HepG2 (cell line): ENCODE results near the gene SEMA6B. TPM values are rescaled to one million over a fixed set of nuclear protein-coding genes. Genes with fewer than 3 reads are reported as not detected.
A peak's percentile ranks its signal among the peaks of the same experiment; 100 is the strongest.

Source experiments
- ARNT2 ChIP-seq: sonication (generic); formaldehyde crosslinking; IDR thresholded peaks from 2 replicates; pipeline ENCODE4 v1.8.0; 2022; ENCODE audit warnings: mild to moderate bottlenecking, low read depth, missing genetic modification reagents, moderate library complexity
- CEBPG ChIP-seq: IDR thresholded peaks from 2 replicates; pipeline ENCODE4 v1.6.1; 2016
- ERF ChIP-seq: IDR thresholded peaks from 2 replicates; pipeline ENCODE4 v1.6.1; 2018; ENCODE audit warnings: missing biosample characterization, missing genetic modification reagents
- ETV5 ChIP-seq: IDR thresholded peaks from 2 replicates; pipeline ENCODE4 v1.6.1; 2018; ENCODE audit warnings: missing biosample characterization, missing genetic modification reagents, inconsistent platforms, borderline replicate concordance
- GABPB1 ChIP-seq: IDR thresholded peaks from 2 replicates; pipeline ENCODE4 v1.6.1; 2016; ENCODE audit warnings: mild to moderate bottlenecking, missing genetic modification reagents, moderate library complexity, missing compliant biosample characterization
- GRHL1 ChIP-seq: sonication (generic); formaldehyde crosslinking; conservative IDR thresholded peaks from 2 replicates; pipeline ENCODE4 v1.8.0; 2022; ENCODE audit warnings: missing genetic modification reagents
- GZF1 ChIP-seq: sonication (generic); formaldehyde crosslinking; IDR thresholded peaks from 2 replicates; pipeline ENCODE4 v1.5.1; 2020; ENCODE audit warnings: mild to moderate bottlenecking, missing genetic modification reagents
- KLF6 ChIP-seq: IDR thresholded peaks from 2 replicates; pipeline ENCODE4 v1.8.0; 2016; ENCODE audit warnings: missing biosample characterization, missing genetic modification reagents
- MAZ ChIP-seq, 2 experiments: sonication (generic) in 1 of 2; formaldehyde crosslinking in 1 of 2; IDR thresholded peaks; 2 replicates each; pipeline versions ENCODE4 v1.5.0 to v1.6.1; 2012 to 2020; ENCODE audit warnings: low read depth in 2 of 2, mild to moderate bottlenecking in 2 of 2, borderline replicate concordance in 1 of 2, improper control_type of control experiment in 1 of 2, low read length in 1 of 2, missing genetic modification reagents in 1 of 2, moderate library complexity in 1 of 2
- RXRB ChIP-seq: IDR thresholded peaks from 2 replicates; pipeline ENCODE4 v1.6.1; 2016; ENCODE audit warnings: borderline replicate concordance, missing genetic modification reagents, missing compliant biosample characterization
- TAF1 ChIP-seq: sonication (generic); formaldehyde crosslinking; IDR thresholded peaks from 2 replicates; pipeline ENCODE4 v1.4.0; 2020; ENCODE audit warnings: missing genetic modification reagents
- THRA ChIP-seq: sonication (generic); formaldehyde crosslinking; IDR thresholded peaks from 2 replicates; pipeline ENCODE4 v1.4.0; 2020; ENCODE audit warnings: missing genetic modification reagents, borderline replicate concordance
- ZBTB42 ChIP-seq: sonication (generic); formaldehyde crosslinking; IDR thresholded peaks from 2 replicates; pipeline ENCODE4 v1.5.0; 2020; ENCODE audit warnings: mild to moderate bottlenecking, missing genetic modification reagents
- ZFX ChIP-seq: sonication (generic); formaldehyde crosslinking; IDR thresholded peaks from 2 replicates; pipeline ENCODE4 v1.4.0; 2020; ENCODE audit warnings: mild to moderate bottlenecking, low read depth, missing genetic modification reagents, moderate library complexity
- ZNF292 ChIP-seq: sonication (generic); formaldehyde crosslinking; IDR thresholded peaks from 2 replicates; pipeline ENCODE4 v1.8.1; 2022; ENCODE audit warnings: mild to moderate bottlenecking, low read depth, missing genetic modification reagents, borderline replicate concordance
- ZNF350 ChIP-seq: sonication (generic); formaldehyde crosslinking; IDR thresholded peaks from 2 replicates; pipeline ENCODE4 v1.4.0; 2020; ENCODE audit warnings: mild to moderate bottlenecking, low read depth, missing genetic modification reagents, borderline replicate concordance
- ZNF749 ChIP-seq: sonication (generic); formaldehyde crosslinking; IDR thresholded peaks from 2 replicates; pipeline ENCODE4 v1.8.0; 2022; ENCODE audit warnings: mild to moderate bottlenecking, missing genetic modification reagents, moderate library complexity, borderline replicate concordance
- ZNF878 ChIP-seq: sonication (generic); formaldehyde crosslinking; IDR thresholded peaks from 2 replicates; pipeline ENCODE4 v1.8.1; 2023; ENCODE audit warnings: mild to moderate bottlenecking, missing genetic modification reagents, moderate library complexity
- ZSCAN25 ChIP-seq: sonication (generic); formaldehyde crosslinking; IDR thresholded peaks from 2 replicates; pipeline ENCODE4 v1.8.0; 2022; ENCODE audit warnings: mild to moderate bottlenecking, missing genetic modification reagents
- polyA plus RNA-seq, 8 experiments: library from polyadenylated mRNA; depleted of rRNA in 3 of 8; stranded (reverse) in 7 of 8; unstranded in 1 of 8; fragments of >200 nt; fragmentation: Illumina TruSeq in 4 of 8; extraction: Trizol in 4 of 8; gene quantifications; 2 replicates each; pipeline versions ENCODE4 v1.2.1 to v1.2.3, GENCODE V29; 2011 to 2016; ENCODE audit warnings: low read depth in 4 of 8, missing spikeins in 1 of 8, mixed read lengths in 1 of 8; ENCODE audit not compliant: insufficient read depth in 1 of 8
- total RNA-seq, 5 experiments: library from RNA; depleted of rRNA; stranded (reverse); fragments of >200 nt; fragmentation: Illumina TruSeq; extraction: Trizol; gene quantifications; 2 replicates each; pipeline ENCODE4 v1.2.3, GENCODE V29; 2016; ENCODE audit warnings: low read depth in 1 of 5
- TF ChIP-seq, protein P1 (sequence below): IDR thresholded peaks from 2 replicates; pipeline ENCODE4 v1.6.1; 2016; ENCODE audit warnings: mild to moderate bottlenecking, missing biosample characterization, missing genetic modification reagents
- TF ChIP-seq, protein P2 (sequence below): sonication (generic); formaldehyde crosslinking; IDR thresholded peaks from 2 replicates; pipeline ENCODE4 v1.4.0; 2020; ENCODE audit warnings: mild to moderate bottlenecking, missing genetic modification reagents

Gene SEMA6B
- total and polyA plus RNA-seq, 2 of the 13 experiments (the other 11 are each of a cell fraction or from before 2014, with no cell fraction given) = 45.5 to 67.1 TPM

DNA sequence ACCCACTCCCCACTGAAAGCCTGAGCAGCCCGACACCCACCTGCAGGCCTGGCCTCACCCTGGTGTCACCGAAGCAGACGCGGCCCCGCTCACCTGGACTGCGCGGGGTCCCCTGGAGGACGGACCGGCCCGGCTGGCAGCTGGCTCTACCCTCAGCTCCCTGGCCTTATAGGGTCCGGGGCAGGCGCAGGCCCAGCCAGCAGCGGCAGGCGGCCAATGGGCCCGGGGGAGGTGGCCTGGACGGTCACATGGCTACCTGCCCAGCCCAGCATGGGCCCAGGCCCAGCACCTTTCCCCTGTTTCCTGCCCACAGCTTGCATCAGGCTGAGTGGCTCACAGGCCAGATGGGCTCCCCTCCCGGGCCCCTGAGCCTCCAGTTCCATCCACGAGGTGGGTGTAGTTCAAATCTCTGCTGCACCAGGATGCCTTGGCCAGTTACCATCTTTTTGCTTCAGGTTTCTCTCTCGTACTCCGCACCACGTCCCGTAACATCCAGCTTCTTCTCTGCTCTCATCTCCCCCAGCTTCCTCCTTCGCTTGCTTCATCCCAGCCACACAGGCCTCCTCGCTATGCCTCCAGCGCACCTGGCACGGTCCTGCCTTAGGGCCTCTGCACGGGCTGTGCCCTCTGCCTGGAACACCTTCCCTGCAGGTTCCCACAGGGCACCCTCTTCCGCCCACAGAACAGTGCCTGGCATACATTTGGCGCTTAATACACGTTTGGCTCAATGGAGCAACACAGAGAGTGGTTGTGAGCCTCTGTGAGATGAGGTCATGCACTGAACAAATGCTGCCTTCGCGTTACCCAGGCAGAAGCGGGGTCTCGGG lies 40.9 kb downstream of the SEMA6B start, which contains the start of gene PLIN4 (continued):
- 0 out of 2 replicates have a peak, but pooled peaks have one; percentile 50 for TF ChIP-seq ZNF878 (CRISPR knock-in tag)
- TF ChIP-seq TAF1 (CRISPR knock-in tag) = 0 out of 2 replicates have a peak, but pooled peaks have one; percentile 47
- TF ChIP-seq ETV5 (CRISPR knock-in tag) = peak; percentile 20; the same call in 1 of the 2 replicates
- TF ChIP-seq ZBTB42 = peak; percentile 56; the same call in 1 of the 2 replicates
- TF ChIP-seq ZSCAN25 (CRISPR knock-in tag) = no peak
- peak; percentile 66 for TF ChIP-seq CEBPG (CRISPR knock-in tag)
- peak; percentile 65; the same call in 1 of the 2 replicates for TF ChIP-seq ARNT2
- TF ChIP-seq ZNF292 = peak; percentile 47; the same call in 1 of the 2 replicates
- TF ChIP-seq GABPB1 (CRISPR knock-in tag) = peak; percentile 71; the same call in 1 of the 2 replicates
- no peak for TF ChIP-seq MAZ (IDR thresholded peaks at IDR 0.05; ENCODE audit: borderline replicate concordance, low read depth, low read length)
- TF ChIP-seq MAZ (CRISPR knock-in tag; IDR thresholded peaks at IDR 0.05; ENCODE audit: low read depth) = peak; percentile 41; the same call in 1 of the 2 replicates
- peak; percentile 80 for TF ChIP-seq ERF (CRISPR knock-in tag)
- 0 out of 2 replicates have a peak, but pooled peaks have one; percentile 38 for TF ChIP-seq GZF1 (CRISPR knock-in tag)
- 0 out of 2 replicates have a peak, but pooled peaks have one; percentile 65 for TF ChIP-seq KLF6
- TF ChIP-seq ZNF350 (CRISPR knock-in tag) = peak; percentile 29
- TF ChIP-seq, protein P1, sequence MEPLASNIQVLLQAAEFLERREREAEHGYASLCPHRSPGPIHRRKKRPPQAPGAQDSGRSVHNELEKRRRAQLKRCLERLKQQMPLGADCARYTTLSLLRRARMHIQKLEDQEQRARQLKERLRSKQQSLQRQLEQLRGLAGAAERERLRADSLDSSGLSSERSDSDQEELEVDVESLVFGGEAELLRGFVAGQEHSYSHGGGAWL = peak; percentile 80
- TF ChIP-seq GRHL1 (CRISPR knock-in tag) = no peak
- TF ChIP-seq, protein P2, sequence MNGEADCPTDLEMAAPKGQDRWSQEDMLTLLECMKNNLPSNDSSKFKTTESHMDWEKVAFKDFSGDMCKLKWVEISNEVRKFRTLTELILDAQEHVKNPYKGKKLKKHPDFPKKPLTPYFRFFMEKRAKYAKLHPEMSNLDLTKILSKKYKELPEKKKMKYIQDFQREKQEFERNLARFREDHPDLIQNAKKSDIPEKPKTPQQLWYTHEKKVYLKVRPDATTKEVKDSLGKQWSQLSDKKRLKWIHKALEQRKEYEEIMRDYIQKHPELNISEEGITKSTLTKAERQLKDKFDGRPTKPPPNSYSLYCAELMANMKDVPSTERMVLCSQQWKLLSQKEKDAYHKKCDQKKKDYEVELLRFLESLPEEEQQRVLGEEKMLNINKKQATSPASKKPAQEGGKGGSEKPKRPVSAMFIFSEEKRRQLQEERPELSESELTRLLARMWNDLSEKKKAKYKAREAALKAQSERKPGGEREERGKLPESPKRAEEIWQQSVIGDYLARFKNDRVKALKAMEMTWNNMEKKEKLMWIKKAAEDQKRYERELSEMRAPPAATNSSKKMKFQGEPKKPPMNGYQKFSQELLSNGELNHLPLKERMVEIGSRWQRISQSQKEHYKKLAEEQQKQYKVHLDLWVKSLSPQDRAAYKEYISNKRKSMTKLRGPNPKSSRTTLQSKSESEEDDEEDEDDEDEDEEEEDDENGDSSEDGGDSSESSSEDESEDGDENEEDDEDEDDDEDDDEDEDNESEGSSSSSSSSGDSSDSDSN (CRISPR knock-in tag) = peak; percentile 81
- 0 out of 2 replicates have a peak, but pooled peaks have one; percentile 18 for TF ChIP-seq THRA (CRISPR knock-in tag)
- peak; percentile 85 for TF ChIP-seq ZFX (CRISPR knock-in tag)
- peak; percentile 71; the same call in 1 of the 2 replicates for TF ChIP-seq RXRB (CRISPR knock-in tag)
- TF ChIP-seq ZNF749 (CRISPR knock-in tag) = 0 out of 2 replicates have a peak, but pooled peaks have one; percentile 29
